Activated CD4-positive, alpha-beta T cell treated with anti-CD3 and anti-CD28 coated beads for 1 hour (primary cell): ENCODE data around the gene CMTM1.
"Not testable (repeated sequence)": the region's sequence is repeated elsewhere in the genome, so short reads cannot be mapped to it uniquely, and the experiment has no call there.

ENCODE experiments used
- DNase-seq: peaks from one replicate; pipeline ENCODE4 v3.0.0-alpha.2; 2020

Gene CMTM1

GRCh38 chr16:66594739-66595138 is 28.5 kb downstream of the CMTM1 start:
- no peak for DNase-seq

DNA sequence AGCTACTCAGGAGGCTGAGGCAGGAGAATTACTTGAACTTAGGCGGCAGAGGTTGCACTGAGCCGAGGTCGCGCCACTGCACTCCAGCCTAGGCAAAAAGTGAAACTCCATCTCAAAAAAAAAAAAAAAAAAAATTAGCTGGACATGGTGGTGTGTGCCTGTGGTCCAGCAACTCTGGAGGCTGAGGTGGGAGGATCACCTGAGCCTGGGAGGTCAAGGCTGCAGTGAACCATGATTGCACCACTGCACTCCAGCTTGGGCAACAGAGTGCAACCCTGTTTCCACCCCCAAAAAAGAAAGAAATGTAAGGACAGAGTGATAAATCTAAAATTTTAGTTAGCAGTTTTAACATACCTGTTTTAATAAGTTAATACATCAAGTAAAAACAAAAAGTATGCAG is 30.3 kb downstream of the CMTM1 start:
- DNase-seq: not testable (repeated sequence)

GRCh38 chr16:66596986-66597848 is 31.0 kb downstream of the CMTM1 start:
- DNase-seq: no peak

GRCh38 chr16:66598111-66598510 is 31.9 kb downstream of the CMTM1 start:
- no peak for DNase-seq

DNA sequence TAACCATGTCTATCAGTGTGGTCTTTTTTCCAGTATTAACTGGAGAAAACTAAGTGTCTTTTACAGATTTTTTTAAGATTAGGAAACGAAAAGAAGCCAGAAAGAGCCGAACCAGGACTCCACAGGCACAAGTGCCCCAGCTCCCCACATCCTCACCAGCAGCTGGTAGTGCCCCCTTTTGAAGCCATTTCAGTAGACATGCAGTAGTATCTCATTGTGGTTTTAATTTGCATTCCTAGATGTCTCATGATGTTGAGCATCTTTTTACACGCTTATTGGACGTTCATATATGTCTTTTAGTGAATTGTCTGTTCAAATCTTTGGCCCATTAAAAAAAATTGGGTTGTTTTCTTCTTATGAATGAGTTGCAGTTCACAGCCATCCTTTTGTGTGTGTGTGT is 33.5 kb downstream of the CMTM1 start:
- DNase-seq: no peak

DNA sequence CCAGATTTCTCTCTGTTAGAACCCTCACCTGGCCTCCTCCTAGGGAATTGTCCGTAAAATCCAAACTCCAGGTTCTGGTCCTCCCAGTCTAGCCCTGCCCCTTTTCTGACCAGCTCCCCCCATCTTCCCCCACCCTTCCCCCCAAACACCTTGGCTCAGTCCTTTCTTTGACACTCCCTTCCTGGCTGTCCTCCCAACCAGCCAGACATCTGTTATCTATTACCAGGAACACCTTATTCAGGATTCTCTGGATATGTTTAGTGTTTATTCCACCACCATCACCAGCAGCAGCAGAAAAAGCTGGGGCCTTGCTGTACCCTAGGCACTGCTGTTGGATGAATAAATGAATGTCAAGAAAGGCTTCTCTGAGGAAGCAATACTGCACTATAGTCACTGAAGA is 34.2 kb downstream of the CMTM1 start:
- no peak for DNase-seq

- no peak for DNase-seq
Measured at GRCh38 chr16:66601471-66601870, 35.2 kb downstream of the CMTM1 start.

GRCh38 chr16:66603537-66604375 is 37.5 kb downstream of the CMTM1 start:
- peak; percentile 51 for DNase-seq

- DNase-seq: peak; percentile 63
Measured at GRCh38 chr16:66604376-66605176, 38.3 kb downstream of the CMTM1 start, which contains the start of gene CMTM3. CMTM3 (plus strand) TSS chr16:66604704; CDS start chr16:66604806, 102 bp downstream.

DNA sequence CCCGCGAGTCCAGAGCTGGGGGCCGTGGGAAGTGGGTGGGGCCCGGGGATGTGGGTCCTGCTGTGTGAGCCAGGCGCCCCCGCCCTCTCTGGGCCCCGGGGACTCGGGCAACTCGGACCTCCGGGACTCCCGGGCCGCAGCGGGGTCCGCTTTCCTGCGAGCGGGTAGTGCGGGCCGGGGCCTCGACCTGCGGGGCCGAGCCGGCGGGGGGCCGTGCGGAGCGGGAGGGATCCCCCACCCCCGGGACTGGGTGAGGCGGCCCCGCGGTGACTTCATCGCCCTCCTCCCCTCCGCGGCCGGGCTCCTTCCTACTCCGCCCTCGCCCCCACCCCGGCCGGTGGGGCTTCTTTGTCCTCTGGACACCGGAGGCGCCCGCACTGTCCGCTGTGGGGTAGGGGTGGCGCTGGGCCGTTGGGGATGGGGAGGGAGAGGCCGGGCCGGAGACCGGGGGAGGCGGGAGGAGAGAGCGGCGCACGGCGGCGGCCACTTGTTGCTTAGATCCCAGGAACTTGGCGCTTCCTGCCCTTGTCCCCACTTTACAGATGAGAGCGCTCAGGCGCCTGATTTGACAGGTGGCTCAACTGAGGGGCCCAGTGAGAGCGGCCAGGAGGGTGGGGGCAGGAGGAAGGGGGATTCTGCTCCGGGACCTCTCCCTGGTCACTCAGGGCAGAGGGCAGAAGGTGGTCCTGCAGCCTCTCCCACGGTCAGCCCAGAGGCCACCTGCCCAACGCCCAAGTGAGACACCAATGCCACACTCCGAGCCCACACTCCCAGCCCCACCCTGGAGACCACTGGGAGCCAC is 39.1 kb downstream of the CMTM1 start:
- no peak for DNase-seq

DNA sequence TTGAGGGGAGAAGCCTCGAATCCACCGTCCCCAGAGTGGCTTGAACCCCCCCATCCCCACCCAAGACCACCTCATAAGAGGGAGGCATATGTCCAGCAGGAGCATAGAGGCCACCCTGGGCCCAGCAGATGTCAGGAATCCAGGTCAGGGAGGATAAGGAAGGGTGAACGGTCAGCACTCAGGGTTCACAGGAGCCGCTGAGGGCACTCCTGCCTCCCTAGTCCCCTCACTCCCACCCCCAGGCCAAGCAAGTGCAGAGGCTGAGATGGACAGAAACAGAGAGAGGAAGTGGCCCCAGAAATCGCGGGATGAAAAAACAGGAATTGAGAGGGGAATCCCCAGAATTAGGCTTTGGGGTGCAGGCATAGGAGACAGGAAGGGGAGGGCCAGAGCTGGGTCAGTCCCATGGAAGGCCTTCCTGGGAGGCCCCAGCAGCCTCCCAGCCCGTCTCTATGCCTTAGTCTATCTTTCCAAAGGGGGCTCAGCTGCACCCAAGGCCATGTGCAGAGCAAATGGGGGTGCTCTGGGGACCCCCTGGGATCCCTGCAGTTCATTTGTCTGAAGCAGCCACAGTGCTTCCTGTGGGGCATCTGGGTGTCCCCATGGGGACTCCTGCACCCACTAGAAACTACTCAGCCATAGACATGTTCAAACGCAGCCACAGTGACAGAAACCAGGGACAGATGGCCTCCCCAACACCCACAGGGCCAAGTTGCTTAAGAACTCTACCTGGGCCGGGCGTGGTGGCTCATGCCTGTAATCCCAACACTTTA is 39.9 kb downstream of the CMTM1 start:
- DNase-seq: no peak

DNA sequence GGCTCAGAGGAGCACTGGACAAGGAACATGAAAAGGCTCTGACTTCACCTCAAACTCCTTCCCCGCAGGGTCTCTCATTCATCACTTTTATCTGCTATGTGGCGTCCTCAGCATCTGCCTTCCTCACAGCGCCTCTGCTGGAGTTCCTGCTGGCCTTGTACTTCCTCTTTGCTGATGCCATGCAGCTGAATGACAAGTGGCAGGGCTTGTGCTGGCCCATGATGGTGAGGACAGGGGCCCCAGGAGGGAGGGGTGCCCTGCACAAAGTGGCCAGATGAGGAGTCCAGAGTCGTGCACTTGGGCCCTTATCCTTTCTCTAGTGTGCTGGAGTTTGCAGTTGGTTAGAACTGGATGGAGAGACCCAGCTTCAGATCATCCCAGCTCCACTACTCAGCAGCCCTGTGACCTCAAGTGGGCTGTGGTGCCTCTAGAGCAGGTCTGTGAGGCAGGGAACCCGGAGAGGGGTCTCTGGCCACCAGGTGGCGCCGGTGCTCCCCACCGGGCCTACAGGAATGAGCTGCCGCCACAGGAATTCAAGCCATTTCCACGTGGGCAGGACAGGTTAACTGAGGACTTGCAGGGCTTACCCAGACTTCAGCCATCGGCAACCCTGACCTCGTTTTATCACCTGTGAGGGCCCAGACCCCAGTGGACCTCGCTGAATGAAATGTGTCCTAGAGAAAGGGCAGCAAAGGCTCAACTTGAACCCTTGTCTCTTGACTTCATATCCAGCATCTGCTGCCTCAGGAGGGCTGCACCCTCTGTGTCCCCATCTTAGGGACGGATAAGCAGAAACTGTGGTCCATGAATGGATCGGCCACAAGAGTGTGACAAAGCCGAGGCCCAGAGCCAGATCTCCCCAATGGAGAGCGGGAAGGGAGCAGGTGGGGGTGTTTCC is 42.3 kb downstream of the CMTM1 start:
- DNase-seq: peak; percentile 72

DNA sequence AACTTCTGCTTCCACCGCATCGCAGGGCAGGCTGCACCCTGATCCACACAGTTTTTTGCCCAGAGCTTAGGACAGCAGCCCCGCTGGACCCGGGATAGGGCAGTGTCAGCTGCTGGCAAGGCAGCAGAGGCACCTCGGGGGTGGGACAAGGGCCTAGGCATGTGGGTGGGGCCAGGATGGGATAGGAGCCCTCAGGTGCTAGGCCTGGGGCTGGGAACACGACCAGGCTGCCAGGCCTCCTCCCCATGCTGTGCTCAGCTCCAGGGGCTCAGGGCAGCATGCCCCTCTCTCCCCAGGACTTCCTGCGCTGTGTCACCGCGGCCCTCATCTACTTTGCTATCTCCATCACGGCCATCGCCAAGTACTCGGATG is 42.9 kb downstream of the CMTM1 start:
- DNase-seq: no peak

DNA sequence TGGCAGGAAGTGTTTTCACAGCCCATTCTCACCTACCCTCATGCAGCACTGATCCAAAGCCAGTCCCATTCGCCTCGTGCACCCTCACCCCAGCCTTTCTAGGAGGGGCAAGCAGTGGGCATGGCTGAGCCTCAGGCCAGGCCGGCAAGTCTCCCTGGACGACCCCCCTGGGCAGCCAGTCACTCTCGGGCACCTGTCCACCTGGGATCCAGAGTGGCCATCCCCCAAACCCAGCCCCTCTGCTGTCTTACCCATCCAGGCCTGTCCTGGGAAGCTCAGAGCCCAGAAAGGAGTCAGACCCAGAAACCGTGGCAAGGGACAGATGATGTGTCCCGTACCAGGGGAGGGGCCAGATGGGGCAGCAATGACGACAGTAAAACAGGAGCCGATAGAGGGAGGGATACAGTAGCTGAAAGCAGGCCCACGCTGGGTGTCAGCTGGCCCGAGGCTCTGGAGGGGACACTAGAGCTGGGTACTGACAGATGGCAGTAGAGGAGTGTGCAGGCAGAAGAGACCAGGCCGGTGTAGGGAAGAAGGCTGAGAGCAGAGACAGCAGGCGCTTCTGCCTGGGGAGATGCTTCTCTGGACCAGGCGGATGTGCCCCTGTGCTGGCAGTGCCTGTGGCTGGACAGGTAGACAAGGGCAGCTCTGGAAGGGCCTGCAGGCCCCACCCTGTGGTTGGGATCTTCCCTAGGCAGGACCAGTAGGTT is 44.0 kb downstream of the CMTM1 start:
- no peak for DNase-seq

DNA sequence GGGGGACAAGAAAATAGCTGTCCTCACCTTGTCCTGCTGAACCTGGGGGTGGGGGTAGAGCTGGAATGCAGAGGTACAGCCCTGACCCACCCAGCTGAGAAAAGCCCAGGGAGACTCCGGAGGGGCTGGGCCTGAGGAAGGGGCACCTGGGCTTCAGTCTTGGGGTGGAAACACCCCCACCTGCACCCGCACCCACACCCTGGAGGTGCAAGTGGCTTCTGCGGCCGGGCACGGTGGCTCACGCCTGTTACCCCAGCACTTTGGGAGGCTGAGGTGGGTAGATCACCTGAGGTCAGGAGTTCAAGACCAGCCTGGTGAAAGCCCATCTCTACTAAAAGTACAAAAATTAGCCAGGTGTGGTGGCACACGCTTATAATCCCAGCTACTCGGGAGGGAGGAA is 45.7 kb downstream of the CMTM1 start:
- DNase-seq: not testable (repeated sequence)

DNA sequence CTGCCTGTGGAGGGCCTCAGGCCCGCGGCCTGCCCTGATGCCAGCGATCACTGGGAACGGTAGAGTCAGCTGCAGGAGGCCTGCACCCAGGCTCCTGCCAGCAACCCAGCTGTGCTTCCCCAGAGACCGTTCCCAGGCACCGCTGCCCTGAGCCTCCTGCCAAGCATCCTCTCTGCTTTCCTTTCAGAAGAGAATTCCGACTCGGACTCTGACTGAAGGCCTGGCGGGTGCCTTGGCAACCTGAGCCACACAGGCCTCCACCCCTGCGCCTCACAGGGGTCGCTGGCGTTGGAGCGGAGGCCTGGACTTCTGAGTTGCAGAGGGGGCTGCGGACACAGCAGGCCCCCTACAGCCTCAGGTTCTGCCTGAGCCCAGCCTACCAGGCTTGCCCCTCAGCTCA is 46.2 kb downstream of the CMTM1 start:
- DNase-seq: no peak

- no peak for DNase-seq
Measured at GRCh38 chr16:66614161-66614802, 48.0 kb downstream of the CMTM1 start.

DNA sequence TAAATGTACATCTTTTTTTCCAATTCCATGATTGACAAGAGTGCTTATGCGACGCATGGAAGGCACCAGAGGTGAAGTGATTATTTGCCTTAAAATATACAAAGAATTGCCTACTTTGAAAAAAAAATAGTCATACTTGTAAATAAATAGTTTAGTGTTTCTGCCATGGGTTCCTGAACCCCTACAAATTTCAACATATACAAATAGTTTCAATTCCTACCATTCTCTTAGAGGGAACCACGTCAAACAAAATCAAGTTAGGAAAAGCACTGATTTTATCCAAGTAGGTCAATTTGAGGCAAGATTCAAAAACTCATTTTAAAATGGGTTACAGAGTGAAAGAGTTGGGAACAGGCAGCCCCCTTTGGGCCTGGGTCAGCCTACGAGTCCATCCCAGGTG is 49.9 kb downstream of the CMTM1 start:
- DNase-seq: no peak

DNA sequence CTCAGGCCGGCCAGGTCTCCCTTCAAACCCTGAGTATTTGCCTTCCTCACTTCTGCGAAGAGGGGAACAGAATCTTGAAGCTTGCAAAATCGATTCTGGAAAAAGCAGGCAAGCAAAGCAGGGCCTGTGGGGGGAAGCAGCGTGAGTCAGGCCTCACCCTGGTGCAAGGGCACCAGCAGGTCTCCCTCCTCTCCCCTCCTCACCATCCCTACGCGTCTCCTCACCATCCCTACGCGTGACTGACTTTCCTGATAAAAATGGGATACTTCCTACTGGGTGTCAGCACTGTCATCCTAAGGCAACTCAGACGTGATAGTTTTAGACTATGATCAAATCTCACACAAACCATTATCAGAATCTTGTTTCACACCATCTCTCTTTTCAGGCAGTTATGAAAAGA is 50.4 kb downstream of the CMTM1 start:
- no peak for DNase-seq
